H1 (cell line): ENCODE results near the gene HACE1. TPM values are rescaled to one million over a fixed set of nuclear protein-coding genes. Genes with fewer than 3 reads are reported as not detected.

Experiments
- CTCF ChIA-PET: fragments of 300-600 bp; sonication (Branson Sonifier 250); formaldehyde crosslinking; loops from one replicate; lab custom pipeline; 2021; ENCODE audit not compliant: partially characterized antibody; lab: Charles Lee
- POLR2A ChIA-PET: fragments of 300-600 bp; sonication (Branson Sonifier 250); formaldehyde crosslinking; loops from one replicate; lab custom pipeline; 2021; ENCODE audit warnings: inconsistent platforms; ENCODE audit not compliant: partially characterized antibody; lab: Charles Lee
- DNase-seq, 2 experiments: peaks; one replicate each; pipeline versions ENCODE4 v3.0.0 to v3.0.0-alpha.2; 2010 to 2022; ENCODE audit warnings: low spot score in 2 of 2, low read depth in 1 of 2, mixed read lengths in 1 of 2
- FAIRE-seq: peaks from 2 replicates; lab custom pipeline; 2011; peaks lifted over from hg19 to GRCh38; lab: Jason Lieb, UNC
- H2AFZ ChIP-seq: 2 replicates; pipeline ENCODE4 v1.8.1; 2012; ENCODE audit warnings: low read length, inconsistent platforms
- H2AK5ac ChIP-seq: 2 replicates; pipeline ENCODE4 v1.6.1; 2013; ENCODE audit warnings: low read depth, low read length
- H2BK120ac ChIP-seq: replicated peaks from 2 replicates; pipeline ENCODE3; 2013; ENCODE audit warnings: low read depth, low read length, inconsistent platforms
- H2BK12ac ChIP-seq: 2 replicates; pipeline ENCODE4 v1.6.1; 2013; ENCODE audit warnings: low read depth, low read length
- H2BK15ac ChIP-seq: 2 replicates; pipeline ENCODE4 v1.6.1; 2013; ENCODE audit warnings: low read length
- H2BK20ac ChIP-seq: 2 replicates; pipeline ENCODE4 v1.6.1; 2013; ENCODE audit warnings: low read length
- H2BK5ac ChIP-seq: 2 replicates; pipeline ENCODE4 v1.6.1; 2013; ENCODE audit warnings: low read depth, low read length
- H3K14ac ChIP-seq: 2 replicates; pipeline ENCODE4 v1.6.1; 2013; ENCODE audit warnings: inconsistent platforms; ENCODE audit not compliant: insufficient read length
- H3K18ac ChIP-seq: 2 replicates; pipeline ENCODE4 v1.6.1; 2013; ENCODE audit warnings: low read length; ENCODE audit errors: extremely low read depth
- H3K23ac ChIP-seq: 2 replicates; pipeline ENCODE4 v1.6.1; 2013; ENCODE audit warnings: inconsistent platforms; ENCODE audit not compliant: insufficient read length
- H3K23me2 ChIP-seq: 2 replicates; pipeline ENCODE4 v1.6.1; 2013; ENCODE audit warnings: low read depth, low read length
- H3K27ac ChIP-seq: 2 replicates; pipeline ENCODE4 v1.6.1; 2011; ENCODE audit warnings: low read depth, low read length, inconsistent platforms
- H3K27me3 ChIP-seq, 4 experiments: replicated peaks in 1 of 4; 1 replicate in 1 of 4; 2 replicates in 3 of 4; pipeline versions ENCODE4 v1.6.1 to v1.8.1; 2011 to 2013; ENCODE audit warnings: low read length in 3 of 4, mild to moderate bottlenecking in 3 of 4, inconsistent platforms in 2 of 4, mixed read lengths in 2 of 4, moderate library complexity in 1 of 4; ENCODE audit not compliant: control insufficient read depth in 3 of 4, insufficient read depth in 3 of 4; ENCODE audit errors: extremely low read depth in 1 of 4
- H3K36me3 ChIP-seq, 4 experiments: 2 replicates each; pipeline versions ENCODE4 v1.6.1 to v1.8.1; 2011 to 2013; ENCODE audit warnings: mild to moderate bottlenecking in 4 of 4, low read length in 3 of 4, moderate library complexity in 2 of 4, control low read depth in 1 of 4, inconsistent platforms in 1 of 4; ENCODE audit not compliant: insufficient read depth in 4 of 4, control insufficient read depth in 2 of 4
- H3K4ac ChIP-seq: replicated peaks from 2 replicates; pipeline ENCODE3; 2013; ENCODE audit warnings: low read length, low read depth, mixed read lengths, inconsistent platforms; ENCODE audit not compliant: insufficient read length
- H3K4me1 ChIP-seq, 4 experiments: replicated peaks in 1 of 4; 1 replicate in 1 of 4; 2 replicates in 3 of 4; pipeline versions ENCODE4 v1.6.1 to v1.8.1; 2011 to 2013; ENCODE audit warnings: low read length in 3 of 4, inconsistent platforms in 2 of 4, mixed read lengths in 1 of 4; ENCODE audit not compliant: insufficient read depth in 4 of 4, control insufficient read depth in 3 of 4
- H3K4me2 ChIP-seq, 2 experiments: 2 replicates each; pipeline versions ENCODE4 v1.6.1 to v1.8.1; 2011 to 2013; ENCODE audit warnings: low read depth in 2 of 2, low read length in 2 of 2, control low read depth in 1 of 2, inconsistent platforms in 1 of 2, mild to moderate bottlenecking in 1 of 2; ENCODE audit not compliant: insufficient read depth in 1 of 2
- H3K4me3 ChIP-seq, 4 experiments: fragments of 200-600, 300-600 bp in 1 of 4; sonication (generic), shearing (Covaris generic), sonication (Bioruptor Twin) in 1 of 4; 2 replicates each; pipeline versions ENCODE4 v1.5.1 to v1.8.1; 2011 to 2016; ENCODE audit warnings: low read length in 4 of 4, low read depth in 3 of 4, control low read depth in 2 of 4, inconsistent platforms in 2 of 4, mild to moderate bottlenecking in 2 of 4, mixed read lengths in 1 of 4, moderate library complexity in 1 of 4; ENCODE audit not compliant: insufficient read depth in 2 of 4; ENCODE audit errors: extremely low read depth in 1 of 4
- H3K56ac ChIP-seq: replicated peaks from 2 replicates; pipeline ENCODE3; 2013; ENCODE audit warnings: low read depth, mild to moderate bottlenecking, mixed read lengths, low read length, inconsistent platforms; ENCODE audit not compliant: insufficient read length
- H3K79me1 ChIP-seq: 2 replicates; pipeline ENCODE4 v1.6.1; 2013; ENCODE audit warnings: low read depth, low read length, control low read depth
- H3K79me2 ChIP-seq, 2 experiments: 2 replicates each; pipeline versions ENCODE4 v1.6.1 to v1.8.1; 2012 to 2013; ENCODE audit warnings: low read length in 2 of 2, mild to moderate bottlenecking in 2 of 2, inconsistent platforms in 1 of 2; ENCODE audit not compliant: insufficient read depth in 2 of 2, control insufficient read depth in 1 of 2
- H3K9ac ChIP-seq, 4 experiments: replicated peaks in 1 of 4; 1 replicate in 1 of 4; 2 replicates in 3 of 4; pipeline versions ENCODE4 v1.6.1 to v1.8.1; 2011 to 2013; ENCODE audit warnings: low read depth in 3 of 4, low read length in 3 of 4, control low read depth in 2 of 4, mild to moderate bottlenecking in 2 of 4, moderate library complexity in 2 of 4, inconsistent platforms in 1 of 4; ENCODE audit errors: extremely low read depth in 1 of 4
- H3K9me3 ChIP-seq, 2 experiments: 2 replicates each; pipeline versions ENCODE4 v1.6.1 to v1.8.1; 2012 to 2013; ENCODE audit warnings: mild to moderate bottlenecking in 2 of 2, moderate library complexity in 2 of 2, control low read depth in 1 of 2, inconsistent platforms in 1 of 2, low read depth in 1 of 2, low read length in 1 of 2, mixed read lengths in 1 of 2; ENCODE audit not compliant: insufficient read depth in 2 of 2
- H4K20me1 ChIP-seq, 2 experiments: replicated peaks in 1 of 2; 2 replicates each; pipeline versions ENCODE3 to v1.8.1; 2011 to 2013; ENCODE audit warnings: inconsistent platforms in 2 of 2, low read length in 2 of 2, mild to moderate bottlenecking in 1 of 2; ENCODE audit not compliant: insufficient read depth in 2 of 2, control insufficient read depth in 1 of 2
- H4K5ac ChIP-seq: 2 replicates; pipeline ENCODE4 v1.6.1; 2013; ENCODE audit warnings: low read length, low read depth, mixed read lengths, inconsistent platforms; ENCODE audit not compliant: insufficient read length
- H4K8ac ChIP-seq: 2 replicates; pipeline ENCODE4 v1.8.0; 2013; ENCODE audit warnings: mild to moderate bottlenecking, moderate library complexity, low read length, inconsistent platforms; ENCODE audit not compliant: insufficient read depth; ENCODE audit errors: extremely low read depth
- H4K91ac ChIP-seq: replicated peaks from 2 replicates; pipeline ENCODE3; 2013; ENCODE audit warnings: low read length, mixed read lengths, inconsistent platforms; ENCODE audit not compliant: insufficient read length
- ASH2L ChIP-seq: fragments of 200-600, 300-600 bp; sonication (generic); IDR thresholded peaks from one replicate; pipeline ENCODE4 v1.7.1; 2017; ENCODE audit warnings: low read length
- BACH1 ChIP-seq: IDR thresholded peaks from 2 replicates; pipeline ENCODE4 v1.6.1; 2012; ENCODE audit warnings: low read length, improper control_type of control experiment
- CEBPB ChIP-seq: IDR thresholded peaks from 2 replicates; pipeline ENCODE4 v1.6.1; 2012; ENCODE audit warnings: low read depth, low read length
- GABPA ChIP-seq: IDR thresholded peaks from 2 replicates; pipeline ENCODE4 v1.6.1; 2011; ENCODE audit warnings: mild to moderate bottlenecking, low read length, moderate library complexity, borderline replicate concordance; ENCODE audit not compliant: insufficient read depth
- KDM4A ChIP-seq: IDR thresholded peaks from one replicate; pipeline ENCODE4 v1.7.1; 2012; ENCODE audit warnings: low read depth, mild to moderate bottlenecking, moderate library complexity, low read length, inconsistent platforms; ENCODE audit not compliant: severe bottlenecking
- RAD21 ChIP-seq, 2 experiments: IDR thresholded peaks in 1 of 2; conservative IDR thresholded peaks in 1 of 2; 2 replicates each; pipeline ENCODE4 v1.6.1; 2011; ENCODE audit warnings: low read depth in 2 of 2, low read length in 2 of 2, improper control_type of control experiment in 1 of 2, inconsistent platforms in 1 of 2, mild to moderate bottlenecking in 1 of 2, moderate library complexity in 1 of 2
- SAP30 ChIP-seq: fragments of 300-600 bp; sonication (generic); IDR thresholded peaks from 2 replicates; pipeline ENCODE4 v1.7.1; 2012; ENCODE audit warnings: low read length, moderate library complexity, mild to moderate bottlenecking, inconsistent platforms; ENCODE audit not compliant: insufficient read depth, insufficient replicate concordance
- TAF1 ChIP-seq: IDR thresholded peaks from 2 replicates; pipeline ENCODE4 v1.6.1; 2011; ENCODE audit warnings: mild to moderate bottlenecking, low read depth, low read length
- YY1 ChIP-seq: IDR thresholded peaks from 2 replicates; pipeline ENCODE4 v1.6.1; 2011; ENCODE audit warnings: low read depth, mild to moderate bottlenecking, low read length
- WGBS, 2 experiments: shearing (Covaris generic) in 1 of 2; methylation state at CpG; one replicate each; pipeline versions ENCODE4 v1.1.6 to v1.1.7; 2013 to 2015; ENCODE audit warnings: low lambda C conversion rate in 2 of 2, mixed read lengths in 2 of 2, inconsistent platforms in 1 of 2, low coverage in 1 of 2, missing lambda C conversion rate in 1 of 2; ENCODE audit not compliant: insufficient replicate concordance in 2 of 2, insufficient coverage in 1 of 2, insufficient read length in 1 of 2; ENCODE audit errors: extremely low coverage in 1 of 2, missing lambda C conversion rate in 1 of 2; 5-methylcytosine and 5-hydroxymethylcytosine counted together
- polyA plus RNA-seq, 7 experiments: library from polyadenylated mRNA; depleted of rRNA in 3 of 7; stranded (reverse) in 5 of 7; unstranded in 2 of 7; fragments of >200 nt in 5 of 7; fragments of 200-250 nt in 2 of 7; gene quantifications; 1 replicate in 5 of 7; 2 replicates in 1 of 7; 4 replicates in 1 of 7; pipeline versions ENCODE4 v1.2.1 to v1.2.3, GENCODE V29; 2011 to 2013; ENCODE audit warnings: missing spikeins in 2 of 7, mixed read lengths in 2 of 7
- total RNA-seq: library from RNA; stranded (reverse); fragmentation: NEBNext Ultra II Directional; extraction: Animal tissue kit (Norgen Biotek cat#: 25700); gene quantifications from 2 replicates; pipeline ENCODE4 v1.2.1, GENCODE V29; 2021
- TF ChIP-seq, protein P1 (sequence below), 3 experiments: IDR thresholded peaks; 1 replicate in 2 of 3; 2 replicates in 1 of 3; pipeline versions ENCODE4 v1.5.1 to v1.6.1; 2011; ENCODE audit warnings: low read length in 3 of 3, mild to moderate bottlenecking in 3 of 3, inconsistent platforms in 2 of 3, low read depth in 1 of 3, moderate library complexity in 1 of 3; ENCODE audit not compliant: insufficient read depth in 1 of 3; ENCODE audit errors: control extremely low read depth in 1 of 3
- TF ChIP-seq, protein P2 (sequence below): IDR thresholded peaks from 2 replicates; pipeline ENCODE4 v1.6.1; 2012; ENCODE audit warnings: inconsistent platforms

The HACE1 gene
- total and polyA plus RNA-seq, 2 of the 8 experiments (the other 6 are each of a cell fraction or from before 2014, with no cell fraction given) = 7.1 to 21.3 TPM

GRCh38 chr6:104713982-104714381 lies 145.7 kb downstream of the HACE1 start:
- Histone ChIP-seq H2BK20ac (no peak overlapping the region), H4K20me1 (no peaks in the 10 kb centered on the region), H3K9ac (no peak overlapping the region), H2AFZ (no peak overlapping the region), H3K36me3 (0 out of 8 replicates have a peak, but pooled peaks cover 0 to 3% (median 0%) of the 10 kb centered on the region in 4 experiments), H4K91ac (no peak overlapping the region), H3K4me2 (no peak overlapping the region), H2BK12ac (no peak overlapping the region), H3K27ac (no peak overlapping the region), H2BK15ac (no peak overlapping the region), H3K4me1 (0 out of 7 replicates have a peak, but pooled peaks cover 0 to 2% (median 0%) of the 10 kb centered on the region in 4 experiments), H4K5ac (no peak overlapping the region), H3K14ac (no peak overlapping the region), H3K23me2 (no peaks in the 10 kb centered on the region), H3K56ac (no peak overlapping the region), H3K79me2 (no peaks in the 10 kb centered on the region), H3K4ac (no peak overlapping the region), H3K18ac (no peak overlapping the region), H2BK5ac (no peak overlapping the region), H3K79me1 (no peaks in the 10 kb centered on the region), H2BK120ac (no peak overlapping the region), H3K4me3 (no peak overlapping the region), H3K23ac (no peak overlapping the region), H4K8ac (no peak overlapping the region), H3K27me3 (no peaks in the 10 kb centered on the region), H3K9me3 (no peaks in the 10 kb centered on the region; a peak in 1 of 4 replicates), H2AK5ac (no peak overlapping the region)
- DNase-seq (no peak), FAIRE-seq (no peak)
- 87% methylated on average over 2 of the region's 2 CpGs; no CpG with 5 or more reads in 1 of the 2 experiments for WGBS, 2 experiments
- ChIA-PET CTCF (interaction anchor here (1.2 kb wide), 1 partner anchor 22 kb away, joined by 3 read pairs; no protein-coding TSS in a partner anchor), POLR2A (no interaction called here)
- TF ChIP-seq YY1 (no peak), RAD21 (IDR thresholded peaks at IDR 0.05 in 1 of 2, conservative IDR thresholded peaks at IDR 0.05 in 1 of 2; ENCODE audit: low read depth in 2 of 2, low read length in 2 of 2) (no peak), CEBPB (no peak), BACH1 (no peak), KDM4A (no peak), ASH2L (no peak), TAF1 (no peak), SAP30 (no peak), GABPA (no peak)
- TF ChIP-seq, protein P1, sequence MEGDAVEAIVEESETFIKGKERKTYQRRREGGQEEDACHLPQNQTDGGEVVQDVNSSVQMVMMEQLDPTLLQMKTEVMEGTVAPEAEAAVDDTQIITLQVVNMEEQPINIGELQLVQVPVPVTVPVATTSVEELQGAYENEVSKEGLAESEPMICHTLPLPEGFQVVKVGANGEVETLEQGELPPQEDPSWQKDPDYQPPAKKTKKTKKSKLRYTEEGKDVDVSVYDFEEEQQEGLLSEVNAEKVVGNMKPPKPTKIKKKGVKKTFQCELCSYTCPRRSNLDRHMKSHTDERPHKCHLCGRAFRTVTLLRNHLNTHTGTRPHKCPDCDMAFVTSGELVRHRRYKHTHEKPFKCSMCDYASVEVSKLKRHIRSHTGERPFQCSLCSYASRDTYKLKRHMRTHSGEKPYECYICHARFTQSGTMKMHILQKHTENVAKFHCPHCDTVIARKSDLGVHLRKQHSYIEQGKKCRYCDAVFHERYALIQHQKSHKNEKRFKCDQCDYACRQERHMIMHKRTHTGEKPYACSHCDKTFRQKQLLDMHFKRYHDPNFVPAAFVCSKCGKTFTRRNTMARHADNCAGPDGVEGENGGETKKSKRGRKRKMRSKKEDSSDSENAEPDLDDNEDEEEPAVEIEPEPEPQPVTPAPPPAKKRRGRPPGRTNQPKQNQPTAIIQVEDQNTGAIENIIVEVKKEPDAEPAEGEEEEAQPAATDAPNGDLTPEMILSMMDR (IDR thresholded peaks at IDR 0.05; ENCODE audit: control extremely low read depth in 1 of 3, insufficient read depth in 1 of 3, low read depth in 1 of 3, low read length in 3 of 3) = no peak
- TF ChIP-seq, protein P2, sequence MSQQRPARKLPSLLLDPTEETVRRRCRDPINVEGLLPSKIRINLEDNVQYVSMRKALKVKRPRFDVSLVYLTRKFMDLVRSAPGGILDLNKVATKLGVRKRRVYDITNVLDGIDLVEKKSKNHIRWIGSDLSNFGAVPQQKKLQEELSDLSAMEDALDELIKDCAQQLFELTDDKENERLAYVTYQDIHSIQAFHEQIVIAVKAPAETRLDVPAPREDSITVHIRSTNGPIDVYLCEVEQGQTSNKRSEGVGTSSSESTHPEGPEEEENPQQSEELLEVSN = no peak
